BJ (cell line): ENCODE results near the gene DUSP5. TPM values are rescaled to one million over a fixed set of nuclear protein-coding genes. Genes with fewer than 3 reads are reported as not detected.

Experiments used
- CTCF ChIA-PET: fragments of 350-600 bp; formaldehyde crosslinking; extraction: SDS; loops from one replicate; lab custom pipeline; 2021; ENCODE audit warnings: antibody characterized with exemption, inconsistent platforms; lab: Yijun Ruan, JAX
- POLR2A ChIA-PET: fragments of 300-600 bp; sonication (Branson Sonifier 250); formaldehyde crosslinking; extraction: SDS; loops from one replicate; lab custom pipeline; 2021; ENCODE audit warnings: antibody characterized with exemption; lab: Charles Lee
- DNase-seq: peaks from one replicate; pipeline ENCODE4 v3.0.0-alpha.2; 2011; ENCODE audit warnings: low read depth
- H3K27me3 ChIP-seq: 2 replicates; pipeline ENCODE4 v1.6.0; 2011; ENCODE audit warnings: low read length; ENCODE audit not compliant: control insufficient read depth, insufficient read depth
- H3K36me3 ChIP-seq: 2 replicates; pipeline ENCODE4 v1.5.1; 2011; ENCODE audit warnings: low read length; ENCODE audit not compliant: control insufficient read depth, insufficient read depth
- H3K4me3 ChIP-seq: 2 replicates; pipeline ENCODE4 v1.5.1; 2011; ENCODE audit warnings: low read depth, mild to moderate bottlenecking, control low read depth, low read length
- polyA plus RNA-seq: library from polyadenylated mRNA; depleted of rRNA; stranded (reverse); fragments of >200 nt; gene quantifications from 2 replicates; pipeline ENCODE4 v1.2.3, GENCODE V29; 2011
- TF ChIP-seq, protein P1 (sequence below): IDR thresholded peaks from 2 replicates; pipeline ENCODE4 v1.5.1; 2011; ENCODE audit warnings: low read depth, mild to moderate bottlenecking, control low read depth, inconsistent platforms, low read length, moderate library complexity; ENCODE audit not compliant: insufficient read depth

DUSP5 gene
- polyA plus RNA-seq, 1 experiment, result 30.4 TPM

DNA sequence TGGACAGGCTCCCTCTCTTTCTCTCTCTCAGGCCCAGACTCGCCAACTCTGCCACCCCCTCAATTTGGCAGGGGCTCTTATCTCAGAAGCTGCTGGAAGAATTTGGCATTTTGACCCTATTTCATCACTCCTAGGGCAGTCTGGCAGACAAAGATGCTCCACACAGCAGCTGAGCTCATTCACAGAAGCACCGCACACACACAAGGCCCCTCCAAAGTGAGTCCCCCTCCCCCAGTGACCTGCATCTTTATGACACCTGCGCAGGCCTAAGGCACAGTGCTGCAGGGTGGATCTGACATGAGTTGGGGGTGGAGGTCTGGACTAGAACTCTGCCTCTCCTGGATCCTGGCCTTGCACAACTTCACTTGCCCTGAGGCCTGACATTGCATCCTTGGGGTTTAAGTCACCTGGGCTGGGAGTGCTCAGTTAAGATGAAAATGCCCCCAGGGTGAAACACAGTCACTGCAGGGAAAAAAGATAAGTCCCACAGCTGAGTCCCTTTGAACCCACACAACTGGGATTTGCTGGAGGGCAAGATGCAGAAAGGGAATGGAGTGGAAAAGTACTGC lies 41.1 kb upstream of the DUSP5 start:
- POLR2A ChIA-PET, result no interaction called here

DNA sequence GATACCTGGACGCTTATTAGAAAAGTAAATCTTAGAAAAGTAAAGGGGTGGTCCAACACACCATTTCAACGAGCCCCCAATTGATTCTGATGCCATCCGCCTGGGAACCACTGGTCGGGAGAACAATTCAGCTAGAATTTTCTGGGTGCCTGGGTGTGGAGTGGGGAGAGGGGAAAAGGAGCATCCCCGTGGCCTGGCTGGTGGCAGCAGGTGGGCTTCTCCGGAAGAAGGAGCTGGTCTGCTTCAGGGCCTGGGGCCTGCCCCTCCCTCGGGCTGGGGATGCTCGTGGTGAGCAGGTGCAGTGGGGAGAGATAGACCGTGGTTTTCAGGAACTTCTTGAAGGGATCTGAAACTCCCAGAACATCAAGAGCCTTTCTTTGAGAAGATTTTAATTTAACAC lies 39.9 kb upstream of the DUSP5 start:
- Histone ChIP-seq H3K36me3 (no peaks in the 10 kb centered on the region), H3K4me3 (no peak overlapping the region), H3K27me3 (no peaks in the 10 kb centered on the region)
- ChIA-PET CTCF (no interaction called here), POLR2A (no interaction called here)
- TF ChIP-seq, protein P1, sequence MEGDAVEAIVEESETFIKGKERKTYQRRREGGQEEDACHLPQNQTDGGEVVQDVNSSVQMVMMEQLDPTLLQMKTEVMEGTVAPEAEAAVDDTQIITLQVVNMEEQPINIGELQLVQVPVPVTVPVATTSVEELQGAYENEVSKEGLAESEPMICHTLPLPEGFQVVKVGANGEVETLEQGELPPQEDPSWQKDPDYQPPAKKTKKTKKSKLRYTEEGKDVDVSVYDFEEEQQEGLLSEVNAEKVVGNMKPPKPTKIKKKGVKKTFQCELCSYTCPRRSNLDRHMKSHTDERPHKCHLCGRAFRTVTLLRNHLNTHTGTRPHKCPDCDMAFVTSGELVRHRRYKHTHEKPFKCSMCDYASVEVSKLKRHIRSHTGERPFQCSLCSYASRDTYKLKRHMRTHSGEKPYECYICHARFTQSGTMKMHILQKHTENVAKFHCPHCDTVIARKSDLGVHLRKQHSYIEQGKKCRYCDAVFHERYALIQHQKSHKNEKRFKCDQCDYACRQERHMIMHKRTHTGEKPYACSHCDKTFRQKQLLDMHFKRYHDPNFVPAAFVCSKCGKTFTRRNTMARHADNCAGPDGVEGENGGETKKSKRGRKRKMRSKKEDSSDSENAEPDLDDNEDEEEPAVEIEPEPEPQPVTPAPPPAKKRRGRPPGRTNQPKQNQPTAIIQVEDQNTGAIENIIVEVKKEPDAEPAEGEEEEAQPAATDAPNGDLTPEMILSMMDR, result no peak
- DNase-seq, result no peak

More for the DNA sequence above, 41.1 kb upstream of the DUSP5 start:
- Histone ChIP-seq H3K36me3 (no peaks in the 10 kb centered on the region), H3K4me3 (no peak overlapping the region), H3K27me3 (no peaks in the 10 kb centered on the region)
- DNase-seq, result no peak
- TF ChIP-seq, protein P1, result no peak
- CTCF ChIA-PET, result interaction anchor here (0.8 to 1.4 kb wide), 3 partner anchors 9 to 146 kb away, joined by 3 to 4 read pairs (median 3); no protein-coding TSS in a partner anchor

DNA sequence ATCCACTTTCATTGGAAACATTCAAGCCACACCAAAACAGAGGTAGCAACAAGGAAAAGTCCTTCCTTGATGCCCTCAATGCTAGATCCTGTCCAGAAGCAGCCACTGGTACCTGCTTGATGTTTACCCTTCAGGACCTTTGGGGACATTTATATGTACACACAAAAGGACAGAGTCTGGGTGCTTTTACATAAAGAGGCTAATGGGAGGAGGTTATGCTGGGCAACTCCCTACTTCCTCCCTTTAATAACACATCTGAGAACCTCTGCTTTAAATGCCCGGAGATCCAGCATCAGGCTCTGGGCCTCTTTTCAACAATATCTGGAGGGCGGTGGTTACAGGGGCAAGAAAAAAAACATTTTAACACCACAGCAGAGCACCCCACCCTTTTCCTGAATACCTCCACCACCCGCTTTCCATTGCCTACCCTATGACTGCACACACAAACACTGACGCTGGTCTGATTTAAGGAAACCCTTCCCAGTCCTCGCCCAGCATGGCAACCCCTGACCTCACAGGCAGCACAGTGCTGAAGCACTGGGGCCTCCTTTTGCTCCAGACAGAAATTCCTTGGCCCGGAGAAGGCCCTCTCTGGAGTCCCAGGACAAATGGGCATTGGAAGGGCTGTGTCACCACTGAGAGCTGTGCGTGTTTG lies 39.3 kb upstream of the DUSP5 start:
- CTCF ChIA-PET, result no interaction called here
- Histone ChIP-seq H3K36me3 (no peaks in the 10 kb centered on the region), H3K27me3 (no peaks in the 10 kb centered on the region), H3K4me3 (no peak overlapping the region)
- POLR2A ChIA-PET, result no interaction called here
- TF ChIP-seq, protein P1, result no peak
- no peak for DNase-seq

DNA sequence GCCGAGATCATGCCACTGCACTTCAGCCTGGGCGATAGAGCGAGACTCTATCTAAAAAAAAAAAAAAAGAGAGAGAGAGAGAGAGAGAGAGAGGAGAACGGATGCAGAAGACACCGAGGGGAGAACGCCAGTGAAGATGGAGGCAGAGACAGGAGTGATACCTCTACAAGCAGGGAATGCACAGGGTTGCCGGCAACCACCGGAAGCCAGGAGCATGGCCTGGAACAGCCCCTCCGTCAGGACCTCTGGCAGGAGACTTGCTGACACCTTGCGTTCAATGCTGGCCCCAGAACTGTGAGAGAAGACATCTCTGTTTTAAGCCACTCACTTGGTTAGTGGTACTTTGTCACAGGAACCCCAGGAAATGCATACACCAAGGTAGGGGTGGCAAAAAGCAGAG lies 38.1 kb upstream of the DUSP5 start:
- POLR2A ChIA-PET, result no interaction called here
- TF ChIP-seq, protein P1, result no peak
- DNase-seq, result no peak
- no peak overlapping the region for H3K4me3 ChIP-seq
- no peaks in the 10 kb centered on the region for H3K36me3 ChIP-seq
- CTCF ChIA-PET, result no interaction called here
- H3K27me3 ChIP-seq, result no peaks in the 10 kb centered on the region

DNA sequence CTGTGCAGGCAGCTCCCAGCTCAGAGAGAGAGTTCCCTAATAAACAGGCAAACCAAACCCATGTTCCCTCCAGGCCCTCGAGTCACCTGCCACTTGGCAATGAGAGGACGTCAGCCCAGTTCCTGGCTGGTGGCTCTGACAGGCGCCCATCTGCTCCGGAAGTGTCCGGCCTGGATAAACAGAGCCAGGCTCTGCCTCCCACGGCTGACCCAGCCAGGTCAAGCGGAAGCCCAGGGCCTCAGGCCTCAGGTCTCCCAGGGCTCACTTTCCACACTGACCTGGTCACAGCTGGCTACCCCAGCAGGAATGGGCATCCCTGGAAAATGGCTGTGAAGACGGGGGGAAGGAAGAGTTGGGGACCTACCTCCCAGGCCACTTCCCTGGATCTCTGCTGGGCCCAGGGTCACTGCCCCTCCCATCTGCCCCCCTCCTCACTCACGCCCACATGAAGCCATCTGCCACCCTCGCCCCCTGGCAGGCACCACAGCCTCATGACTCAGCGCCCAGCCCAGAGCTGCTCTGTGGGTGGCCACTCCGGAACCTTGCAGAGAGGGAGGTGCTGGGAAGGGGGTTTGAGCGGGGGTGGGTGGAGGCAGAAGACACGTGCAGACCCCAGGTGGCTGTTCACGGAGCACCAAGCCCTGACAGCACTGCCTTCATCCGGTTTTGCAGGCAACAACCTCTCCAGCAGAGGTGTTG lies 37.4 kb upstream of the DUSP5 start:
- Histone ChIP-seq H3K36me3 (no peaks in the 10 kb centered on the region), H3K27me3 (no peaks in the 10 kb centered on the region), H3K4me3 (no peak overlapping the region)
- ChIA-PET CTCF (no interaction called here), POLR2A (no interaction called here)
- TF ChIP-seq, protein P1, result no peak
- DNase-seq, result no peak
